K562 (cell line): ENCODE measurements around the gene PLP2.

Experiments
- CTCF ChIP-seq, 3 experiments: IDR thresholded peaks in 2 of 3; conservative IDR thresholded peaks in 1 of 3; 2 replicates each; pipeline ENCODE4 v1.5.1; 2011 to 2012; ENCODE audit warnings: low read length in 3 of 3, mild to moderate bottlenecking in 3 of 3, control low read depth in 2 of 3, improper control_type of control experiment in 1 of 3, inconsistent platforms in 1 of 3, low read depth in 1 of 3, mixed read lengths in 1 of 3, moderate library complexity in 1 of 3; ENCODE audit not compliant: insufficient read depth in 2 of 3
- NKRF ChIP-seq: fragments of 450-650 bp; IDR thresholded peaks from 2 replicates; pipeline ENCODE4 v1.6.1; 2016; ENCODE audit warnings: borderline replicate concordance
- PCBP1 ChIP-seq: fragments of 200-400 bp; formaldehyde crosslinking; IDR thresholded peaks from 2 replicates; pipeline ENCODE4 v1.6.1; 2018; ENCODE audit warnings: mild to moderate bottlenecking, low read depth, low read length; ENCODE audit not compliant: poor library complexity, severe bottlenecking
- TCF7 ChIP-seq: sonication (generic); IDR thresholded peaks from 2 replicates; pipeline ENCODE4 v1.6.1; 2016; ENCODE audit warnings: antibody characterized with exemption, borderline replicate concordance

DNA sequence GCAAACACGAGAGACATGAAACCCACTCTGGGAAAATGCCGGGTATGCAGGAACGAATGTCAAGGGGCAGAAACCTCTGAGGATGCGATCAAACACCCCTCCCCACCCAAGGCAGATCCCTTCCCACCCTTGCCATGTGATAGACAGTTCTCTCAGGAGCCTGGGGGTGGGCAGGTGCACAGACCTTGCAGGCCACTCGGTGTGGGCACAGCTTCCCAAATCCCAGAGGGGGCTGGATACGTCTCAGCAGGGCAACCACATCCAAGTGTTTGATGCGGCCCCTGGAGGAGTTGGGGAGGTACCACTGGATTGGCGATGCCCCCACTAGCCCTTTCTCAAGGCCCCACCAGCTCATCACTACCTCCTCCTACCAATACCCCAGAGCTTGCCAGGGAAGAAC, 38.7 kb downstream of the PLP2 start:
- no peak for TF ChIP-seq CTCF (IDR thresholded peaks at IDR 0.05 in 2 of 3, conservative IDR thresholded peaks at IDR 0.05 in 1 of 3; ENCODE audit: insufficient read depth in 2 of 3, low read depth in 1 of 3, low read length in 3 of 3)
- TF ChIP-seq TCF7: no peak
- TF ChIP-seq NKRF: no peak
- TF ChIP-seq PCBP1: no peak
